Measurements from ENCODE around the gene ZNF827.

Gene ZNF827

DNA sequence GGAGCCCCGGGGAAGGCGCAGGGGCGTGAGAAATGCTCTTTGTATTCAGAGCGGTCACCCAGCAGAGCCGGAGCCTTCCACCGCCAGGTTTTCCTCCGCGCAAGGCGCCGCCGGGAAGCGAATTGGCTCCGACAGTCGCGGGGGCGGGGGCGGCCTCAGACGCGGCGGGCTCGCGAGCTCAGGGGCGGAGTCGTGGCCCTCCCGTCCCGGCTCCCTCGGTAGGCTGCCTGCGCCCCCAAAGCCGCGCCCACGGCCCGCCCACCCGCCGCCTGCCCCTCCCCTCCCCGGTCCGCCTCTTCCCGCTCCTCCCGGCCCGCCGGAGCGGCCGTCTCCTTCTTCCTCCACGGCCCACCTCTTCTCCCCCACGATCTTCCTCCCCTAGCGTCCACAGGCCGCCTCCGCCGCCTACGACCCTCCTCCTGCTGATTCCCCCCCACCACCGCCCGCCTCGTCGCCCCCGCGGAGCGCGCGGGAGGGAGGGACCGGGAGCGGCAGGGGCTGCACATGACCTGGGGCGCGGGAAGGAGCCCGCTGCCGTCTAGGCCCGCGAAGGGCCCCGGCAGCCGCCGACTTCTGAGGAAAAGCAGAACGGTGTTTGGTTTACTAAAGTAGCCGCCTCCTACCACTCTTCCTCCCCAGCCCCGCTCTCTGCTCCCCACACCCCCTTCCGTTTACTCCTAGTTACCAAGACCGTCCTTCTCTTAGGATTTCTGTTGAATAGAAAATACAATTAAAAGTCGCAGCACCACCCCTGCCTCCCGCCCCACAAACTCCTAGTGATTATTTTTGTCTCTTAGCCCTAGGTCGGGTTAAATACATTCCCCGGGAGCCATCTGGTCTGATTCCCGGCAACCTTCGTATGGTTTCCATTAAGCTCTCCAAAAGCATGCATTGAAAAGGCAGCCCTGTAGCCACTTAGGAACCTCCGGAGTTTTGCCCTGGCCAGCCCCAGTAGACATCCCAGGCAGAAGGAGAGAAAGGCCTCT, 205.4 kb downstream of the ZNF827 start:
- peak overlapping the region; percentile 95 for H3K27ac ChIP-seq

GRCh38 chr4:145732001-145732815, 206.4 kb downstream of the ZNF827 start:
- H3K27ac ChIP-seq: peak overlapping the region; percentile 95

More for the DNA sequence above, 205.4 kb downstream of the ZNF827 start:
- peak; percentile 69 for DNase-seq (ENCODE audit: low read depth, low spot score)

GRCh38 chr4:145731028-145731427, 207.6 kb downstream of the ZNF827 start:
- H3K27ac ChIP-seq: no peak overlapping the region
- no peak for DNase-seq (ENCODE audit: low read depth, low spot score)

More at GRCh38 chr4:145732001-145732815, 206.4 kb downstream of the ZNF827 start:
- no peak for DNase-seq (ENCODE audit: low read depth, low spot score)

- no peak overlapping the region for H3K27ac ChIP-seq
- DNase-seq (ENCODE audit: low read depth, low spot score): no peak
Observed at GRCh38 chr4:145730026-145730425, 208.6 kb downstream of the ZNF827 start.

DNA sequence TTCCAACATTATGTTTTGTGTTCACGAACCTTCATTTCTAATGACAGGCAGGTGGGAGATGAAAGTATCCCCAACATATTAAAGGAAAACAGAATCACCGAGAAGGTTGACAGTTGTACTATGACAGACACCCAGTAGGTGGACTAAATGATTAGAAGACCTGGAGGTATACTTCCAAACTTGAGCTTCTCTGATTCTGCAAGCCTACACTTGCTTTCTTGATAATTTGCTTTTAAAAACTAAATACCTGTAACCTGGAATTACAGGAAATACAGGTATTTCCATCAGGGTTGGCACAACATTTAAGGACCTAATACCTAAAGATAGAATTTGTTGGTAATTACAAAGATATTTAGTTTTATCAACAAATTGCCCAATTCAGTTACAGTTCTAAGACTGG, 215.3 kb downstream of the ZNF827 start:
- no peak for DNase-seq (ENCODE audit: low read depth, low spot score)
- H3K27ac ChIP-seq: no peak overlapping the region

GRCh38 chr4:145722561-145722960, 216.1 kb downstream of the ZNF827 start:
- DNase-seq (ENCODE audit: low read depth, low spot score): no peak
- no peak overlapping the region for H3K27ac ChIP-seq

DNA sequence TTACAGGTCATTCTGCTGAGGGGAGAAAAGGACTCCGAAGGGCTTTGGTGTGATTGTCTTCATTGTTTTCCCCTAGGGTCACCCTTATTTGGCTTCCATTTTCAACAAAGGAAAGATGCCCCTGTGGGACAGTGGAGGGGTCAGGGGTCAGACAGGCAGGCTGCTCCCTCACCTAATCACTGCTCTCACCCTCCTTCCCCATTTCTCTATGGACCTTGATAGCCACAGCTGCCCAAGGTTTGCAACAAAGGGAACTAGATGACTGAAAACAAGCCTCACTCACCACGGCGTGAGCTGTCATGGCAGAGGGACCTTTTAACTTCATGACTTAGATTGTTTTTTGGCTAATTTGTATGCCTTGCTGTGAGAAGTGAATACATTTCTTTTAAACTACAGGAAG, 218.0 kb downstream of the ZNF827 start:
- no peak overlapping the region for H3K27ac ChIP-seq
- DNase-seq (ENCODE audit: low read depth, low spot score): no peak

GRCh38 chr4:145719752-145720624, 218.6 kb downstream of the ZNF827 start:
- DNase-seq (ENCODE audit: low read depth, low spot score): no peak
- H3K27ac ChIP-seq: no peak overlapping the region

- no peak for DNase-seq (ENCODE audit: low read depth, low spot score)
- peak overlapping the region; percentile 12 for H3K27ac ChIP-seq
Observed at GRCh38 chr4:145716661-145717200, 221.9 kb downstream of the ZNF827 start.

DNA sequence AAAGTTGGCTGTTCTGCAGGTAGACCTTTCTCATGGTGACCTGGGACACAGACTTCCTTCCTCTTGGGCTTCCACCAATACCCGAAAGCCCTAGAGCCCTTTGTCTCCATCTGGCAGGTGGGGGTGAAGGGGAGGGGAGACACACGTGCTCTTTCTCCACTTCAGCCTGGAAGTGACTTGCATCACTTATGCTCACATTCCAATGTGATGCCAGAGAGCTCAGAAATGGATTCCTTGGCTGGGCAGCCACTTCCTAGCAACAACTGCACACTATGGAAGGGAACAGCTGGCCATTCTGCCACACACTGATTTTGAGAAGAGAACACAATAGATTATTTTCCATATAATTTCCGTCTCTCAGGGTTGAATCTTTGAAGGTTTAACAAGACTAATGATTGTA, 222.4 kb downstream of the ZNF827 start:
- DNase-seq (ENCODE audit: low read depth, low spot score): no peak
- H3K27ac ChIP-seq: peak overlapping the region; percentile 12

DNA sequence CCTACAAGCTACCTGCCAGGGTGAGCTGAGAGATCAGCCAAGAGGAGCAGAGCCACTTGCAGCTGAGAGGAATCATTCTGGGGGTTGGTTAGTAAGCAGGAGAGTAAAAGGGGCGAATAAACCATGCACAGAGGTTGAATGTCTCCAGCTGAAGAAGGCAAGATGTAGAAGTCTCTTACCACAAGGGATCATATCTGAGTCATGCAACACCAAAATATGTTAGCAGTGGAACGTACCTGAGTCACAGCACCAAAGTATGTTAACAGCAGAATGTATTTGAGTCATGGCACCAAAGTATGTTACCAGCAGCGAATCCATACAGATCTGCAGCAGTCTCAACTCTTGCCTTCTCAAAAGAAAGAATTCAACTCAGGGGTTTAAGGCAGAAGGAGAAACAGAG, 228.8 kb downstream of the ZNF827 start:
- no peak overlapping the region for H3K27ac ChIP-seq
- DNase-seq (ENCODE audit: low read depth, low spot score): peak; percentile 81

GRCh38 chr4:145709336-145709735, 229.3 kb downstream of the ZNF827 start:
- DNase-seq (ENCODE audit: low read depth, low spot score): no peak
- H3K27ac ChIP-seq: no peak overlapping the region
